Measurements from ENCODE around the gene LRCH4. TPM values are rescaled to one million over a fixed set of nuclear protein-coding genes. Genes with fewer than 3 reads are reported as not detected.
A peak's percentile ranks its signal among the peaks of the same experiment; 100 is the strongest.

Gene LRCH4
- total RNA-seq, 4 donors from 2014 or later, result 55.0 to 107 (median 76.6) TPM

DNA sequence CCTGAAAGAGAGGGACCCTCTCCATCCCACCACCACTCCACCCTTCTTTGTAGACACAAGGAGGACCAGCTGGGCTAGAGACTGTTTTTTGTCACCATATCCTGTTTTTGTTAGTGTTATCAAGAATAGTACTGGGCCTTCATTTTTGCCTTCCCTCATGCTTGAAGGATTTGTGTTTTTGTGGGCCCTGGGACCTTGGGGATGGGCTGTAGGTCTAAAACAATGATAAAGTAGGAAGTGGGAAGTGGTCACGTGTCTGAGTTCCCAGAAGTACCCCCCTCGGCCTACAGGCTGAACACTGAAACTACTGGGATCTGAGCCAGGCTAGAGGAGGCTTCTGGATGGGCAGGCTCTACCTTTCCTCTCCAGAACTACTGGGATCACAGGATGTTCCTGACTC, 38.1 kb downstream of the LRCH4 start:
- H3K4me3 ChIP-seq (replicated peaks in 1 of 3), result no peak overlapping the region
- peaks cover 49 to 63% of the 10 kb centered on the region in 2 donors for H3K4me1 ChIP-seq
- 17 to 30% methylated on average over 2 of the region's 2 CpGs for WGBS, 2 donors
- H3K36me3 ChIP-seq, result peaks cover 0 to 19% of the 10 kb centered on the region in 2 donors
- DNase-seq, result peak; percentile 72 to 78
- TF ChIP-seq, protein P1, sequence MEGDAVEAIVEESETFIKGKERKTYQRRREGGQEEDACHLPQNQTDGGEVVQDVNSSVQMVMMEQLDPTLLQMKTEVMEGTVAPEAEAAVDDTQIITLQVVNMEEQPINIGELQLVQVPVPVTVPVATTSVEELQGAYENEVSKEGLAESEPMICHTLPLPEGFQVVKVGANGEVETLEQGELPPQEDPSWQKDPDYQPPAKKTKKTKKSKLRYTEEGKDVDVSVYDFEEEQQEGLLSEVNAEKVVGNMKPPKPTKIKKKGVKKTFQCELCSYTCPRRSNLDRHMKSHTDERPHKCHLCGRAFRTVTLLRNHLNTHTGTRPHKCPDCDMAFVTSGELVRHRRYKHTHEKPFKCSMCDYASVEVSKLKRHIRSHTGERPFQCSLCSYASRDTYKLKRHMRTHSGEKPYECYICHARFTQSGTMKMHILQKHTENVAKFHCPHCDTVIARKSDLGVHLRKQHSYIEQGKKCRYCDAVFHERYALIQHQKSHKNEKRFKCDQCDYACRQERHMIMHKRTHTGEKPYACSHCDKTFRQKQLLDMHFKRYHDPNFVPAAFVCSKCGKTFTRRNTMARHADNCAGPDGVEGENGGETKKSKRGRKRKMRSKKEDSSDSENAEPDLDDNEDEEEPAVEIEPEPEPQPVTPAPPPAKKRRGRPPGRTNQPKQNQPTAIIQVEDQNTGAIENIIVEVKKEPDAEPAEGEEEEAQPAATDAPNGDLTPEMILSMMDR (IDR thresholded peaks at IDR 0.05), result peak in 4 of 6 experiments; percentile 13 to 31 (median 24)
- TF ChIP-seq POLR2A (IDR thresholded peaks at IDR 0.05), result no peak
- H3K9me3 ChIP-seq, result no peaks in the 10 kb centered on the region
- H3K27ac ChIP-seq, result peak overlapping the region; percentile 96 to 99 (median 96)
- H3K27me3 ChIP-seq, result no peaks in the 10 kb centered on the region
- intact Hi-C loops (cut with DNase I), result no loop called here

DNA sequence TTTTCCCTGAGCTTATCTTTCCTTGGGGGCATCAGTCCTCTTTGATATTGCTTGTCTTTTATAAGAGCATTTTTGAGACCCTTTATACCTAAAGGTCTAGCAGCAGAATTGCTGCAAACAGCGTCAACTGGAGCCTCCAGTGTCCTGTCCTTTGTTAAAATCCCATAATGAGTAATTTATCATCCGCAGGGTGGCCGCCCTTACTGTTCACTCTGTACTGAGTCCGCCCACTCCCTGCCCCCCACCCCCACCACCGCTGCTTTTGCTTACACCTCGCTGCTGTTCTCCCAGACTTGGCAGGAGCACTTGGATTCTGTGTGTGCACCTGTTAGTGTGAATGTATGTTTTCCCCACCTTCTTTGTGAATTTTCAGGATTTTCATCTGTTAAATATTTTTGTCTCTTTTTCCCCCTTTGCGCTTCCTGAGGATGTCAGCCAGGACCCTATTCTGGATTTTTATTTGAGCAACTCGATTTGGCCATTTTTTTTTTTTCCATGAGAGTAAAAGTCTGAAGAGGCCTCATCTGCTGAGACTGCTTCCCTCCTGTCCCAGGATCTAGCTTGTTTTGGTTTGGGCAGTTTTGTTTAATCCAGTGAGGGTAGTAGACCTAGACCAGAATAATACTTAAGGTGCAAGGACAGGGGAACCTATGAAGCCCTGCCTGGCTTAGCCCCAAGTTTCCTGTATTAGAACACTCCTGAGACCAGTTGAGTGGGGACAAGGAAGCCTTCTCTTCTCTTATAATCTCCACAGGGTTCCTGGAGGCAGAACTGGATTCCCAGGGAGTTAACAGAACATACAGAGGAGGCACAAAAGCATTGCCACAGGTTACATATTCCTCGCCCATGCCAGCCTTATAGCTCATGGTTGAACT, 38.8 kb downstream of the LRCH4 start:
- DNase-seq, result peak; percentile 92
- Histone ChIP-seq H3K4me1 (peaks cover 49 to 63% of the 10 kb centered on the region in 2 donors), H3K9me3 (no peaks in the 10 kb centered on the region), H3K27me3 (no peaks in the 10 kb centered on the region), H3K27ac (peak overlapping the region; percentile 96 to 99 (median 96)), H3K36me3 (peaks cover 0 to 13% of the 10 kb centered on the region in 2 donors), H3K4me3 (replicated peaks in 1 of 3) (no peak overlapping the region)
- 51 to 52% methylated on average over 9 of the region's 9 CpGs for WGBS, 2 donors
- intact Hi-C loops (cut with DNase I), result no loop called here
- TF ChIP-seq POLR2A (IDR thresholded peaks at IDR 0.05), result peak in 1 of 2 donors; percentile 26
- TF ChIP-seq, protein P1 (IDR thresholded peaks at IDR 0.05), result no peak

DNA sequence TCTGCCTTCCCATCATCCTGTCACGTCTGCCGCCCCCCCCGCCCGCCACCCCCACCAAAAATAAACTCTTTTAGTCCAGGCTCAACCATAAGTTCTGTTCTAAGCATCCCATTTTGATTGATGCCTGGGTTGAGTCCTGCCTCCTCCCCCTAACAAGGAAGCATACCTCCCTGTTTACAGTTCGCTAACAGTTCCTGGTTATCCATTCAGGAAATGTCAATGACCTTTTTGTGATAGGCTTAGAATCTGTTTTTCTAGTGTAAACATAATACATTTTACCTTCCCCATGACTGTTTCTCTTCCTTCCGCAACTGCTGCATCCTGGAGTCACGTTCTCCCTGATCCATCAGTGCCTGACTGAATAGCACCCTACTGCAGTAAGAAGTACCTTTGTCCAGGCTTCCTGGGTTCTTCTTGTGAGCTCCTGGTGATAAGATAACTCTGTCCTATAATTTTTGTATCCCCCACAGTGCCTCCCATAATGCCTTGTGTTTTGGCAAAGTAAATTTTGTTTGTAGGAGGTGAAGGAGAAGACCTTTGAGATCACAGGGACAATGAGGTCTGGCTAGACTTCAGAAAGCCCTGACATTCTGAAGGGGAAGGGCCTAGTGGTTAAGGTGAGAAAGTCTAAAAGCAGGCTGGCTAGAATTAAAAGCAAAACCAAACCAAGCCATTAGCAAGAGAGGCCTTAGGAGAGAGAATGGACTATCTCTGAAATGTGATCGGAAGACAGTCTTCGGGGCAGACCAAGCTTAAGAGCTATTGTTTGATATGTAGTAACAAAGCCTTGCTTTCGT, 39.6 kb downstream of the LRCH4 start:
- Histone ChIP-seq H3K4me3 (replicated peaks in 1 of 3) (no peak overlapping the region), H3K36me3 (peaks cover 0 to 8% of the 10 kb centered on the region in 2 donors), H3K4me1 (peaks cover 49 to 63% of the 10 kb centered on the region in 2 donors), H3K9me3 (no peaks in the 10 kb centered on the region), H3K27me3 (no peaks in the 10 kb centered on the region), H3K27ac (peak overlapping the region; percentile 96 to 99 (median 96))
- 55 to 61% methylated on average over 10 of the region's 10 CpGs for WGBS, 2 donors
- DNase-seq, result no peak
- intact Hi-C loops (cut with DNase I), result no loop called here
- TF ChIP-seq POLR2A (IDR thresholded peaks at IDR 0.05), result no peak
- TF ChIP-seq, protein P1 (IDR thresholded peaks at IDR 0.05), result no peak

DNA sequence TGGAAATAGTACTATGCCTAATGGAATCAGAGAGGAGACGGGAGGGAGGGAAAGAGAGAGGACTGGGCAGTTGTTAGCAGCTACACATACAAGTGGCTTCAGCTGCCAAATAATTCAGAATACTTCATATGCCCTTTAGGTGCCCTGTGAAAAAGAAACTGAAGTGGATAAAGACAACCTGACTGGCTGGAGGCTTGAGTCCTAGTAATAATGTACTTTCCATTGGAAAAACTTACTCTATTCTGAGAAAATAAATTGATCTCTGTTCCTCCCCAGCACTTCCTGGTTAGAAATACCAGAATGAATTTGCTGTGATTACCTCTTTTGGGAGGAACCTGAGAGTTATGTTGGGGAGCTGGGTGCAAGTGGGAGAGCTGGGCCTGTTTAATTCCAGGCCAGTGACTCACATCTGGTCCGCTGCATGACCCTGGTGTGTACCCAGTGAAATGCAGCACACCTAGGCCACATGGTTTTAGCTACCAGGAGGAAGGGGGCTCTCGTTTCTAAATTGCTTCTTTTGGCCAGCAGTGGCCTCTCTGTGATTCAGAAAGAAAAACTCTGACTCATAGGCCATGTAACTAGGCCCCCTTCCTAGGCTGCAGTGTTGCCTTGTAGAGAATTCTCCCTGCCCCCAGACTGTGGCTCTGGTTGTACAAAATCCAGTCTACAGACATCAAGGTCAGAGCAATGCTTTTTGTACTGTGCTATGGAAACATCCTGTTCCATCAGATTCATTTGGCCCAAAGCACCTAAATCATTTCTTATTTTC, 40.4 kb downstream of the LRCH4 start:
- no peaks in the 10 kb centered on the region for H3K9me3 ChIP-seq
- no peak for TF ChIP-seq POLR2A (IDR thresholded peaks at IDR 0.05)
- TF ChIP-seq, protein P1 (IDR thresholded peaks at IDR 0.05), result no peak
- peak overlapping the region; percentile 96 to 99 (median 96) for H3K27ac ChIP-seq
- intact Hi-C loops (cut with DNase I), result no loop called here
- H3K4me1 ChIP-seq, result peaks cover 49 to 65% of the 10 kb centered on the region in 2 donors
- DNase-seq, result peak; percentile 67 to 72
- no peak overlapping the region for H3K4me3 ChIP-seq (replicated peaks in 1 of 3)
- no peaks in the 10 kb centered on the region for H3K27me3 ChIP-seq
- H3K36me3 ChIP-seq, result peaks cover 0 to 4% of the 10 kb centered on the region in 2 donors
- WGBS, 2 donors, result 14 to 19% methylated on average over 2 to 3 of the region's 3 CpGs

Measured in thyroid gland (tissue), 4 donors.